K562 (cell line): ENCODE measurements around the gene CTF1.

Experiments
- JUNB ChIP-seq: fragments of 450-650 bp; formaldehyde crosslinking; conservative IDR thresholded peaks from 2 replicates; pipeline ENCODE4 v1.4.0; 2020; ENCODE audit warnings: mild to moderate bottlenecking
- NONO ChIP-seq, 2 experiments: fragments of 200-400 bp in 1 of 2; fragments of 450-650 bp in 1 of 2; formaldehyde crosslinking in 1 of 2; IDR thresholded peaks; 2 replicates each; pipeline ENCODE4 v1.6.1; 2017; ENCODE audit warnings: low read depth in 2 of 2, mild to moderate bottlenecking in 2 of 2, moderate library complexity in 2 of 2, low read length in 1 of 2
- POLR3A ChIP-seq: IDR thresholded peaks from 2 replicates; pipeline ENCODE4 v1.6.1; 2011; ENCODE audit warnings: borderline replicate concordance, mild to moderate bottlenecking, moderate library complexity; ENCODE audit not compliant: insufficient read length, insufficient read depth; ENCODE audit errors: extremely low read depth
- SOX6 ChIP-seq: fragments of 450-650 bp; IDR thresholded peaks from 2 replicates; pipeline ENCODE4 v1.6.1; 2014; ENCODE audit warnings: mild to moderate bottlenecking
- U2AF1 ChIP-seq: fragments of 200-400 bp; formaldehyde crosslinking; optimal IDR thresholded peaks from 2 replicates; pipeline ENCODE3; 2017; ENCODE audit warnings: mild to moderate bottlenecking, low read depth, low read length, moderate library complexity
- ZNF175 ChIP-seq: fragments of 200-800 bp; sonication (Bioruptor generic); IDR thresholded peaks from 2 replicates; pipeline ENCODE4 v1.6.1; 2016; ENCODE audit warnings: low read depth, mild to moderate bottlenecking, missing genetic modification characterization, missing compliant biosample characterization
- ZSCAN29 ChIP-seq: fragments of 450-650 bp; IDR thresholded peaks from 2 replicates; pipeline ENCODE4 v1.6.1; 2017
- TF ChIP-seq, protein P1 (sequence below), 2 experiments: fragments of 200-800 bp in 1 of 2; sonication (Bioruptor generic) in 1 of 2; sonication (generic) in 1 of 2; formaldehyde crosslinking in 1 of 2; IDR thresholded peaks in 1 of 2; conservative IDR thresholded peaks in 1 of 2; 2 replicates each; pipeline versions ENCODE4 v1.5.0 to v1.6.1; 2016 to 2020; ENCODE audit warnings: missing compliant biosample characterization in 1 of 2, missing genetic modification characterization in 1 of 2, missing genetic modification reagents in 1 of 2
- TF ChIP-seq, protein P2 (sequence below): sonication (generic); formaldehyde crosslinking; IDR thresholded peaks from 2 replicates; pipeline ENCODE4 v1.8.1; 2023; ENCODE audit warnings: mild to moderate bottlenecking, missing genetic modification reagents, moderate library complexity
- TF ChIP-seq, protein P3 (sequence below): sonication (generic); formaldehyde crosslinking; IDR thresholded peaks from 2 replicates; pipeline ENCODE4 v1.8.0; 2022; ENCODE audit warnings: mild to moderate bottlenecking, low read depth, missing genetic modification reagents
- TF ChIP-seq, protein P4 (sequence below): IDR thresholded peaks from 3 replicates; pipeline ENCODE4 v1.6.1; 2011; ENCODE audit warnings: borderline replicate concordance, mild to moderate bottlenecking; ENCODE audit not compliant: insufficient read length, insufficient read depth

DNA sequence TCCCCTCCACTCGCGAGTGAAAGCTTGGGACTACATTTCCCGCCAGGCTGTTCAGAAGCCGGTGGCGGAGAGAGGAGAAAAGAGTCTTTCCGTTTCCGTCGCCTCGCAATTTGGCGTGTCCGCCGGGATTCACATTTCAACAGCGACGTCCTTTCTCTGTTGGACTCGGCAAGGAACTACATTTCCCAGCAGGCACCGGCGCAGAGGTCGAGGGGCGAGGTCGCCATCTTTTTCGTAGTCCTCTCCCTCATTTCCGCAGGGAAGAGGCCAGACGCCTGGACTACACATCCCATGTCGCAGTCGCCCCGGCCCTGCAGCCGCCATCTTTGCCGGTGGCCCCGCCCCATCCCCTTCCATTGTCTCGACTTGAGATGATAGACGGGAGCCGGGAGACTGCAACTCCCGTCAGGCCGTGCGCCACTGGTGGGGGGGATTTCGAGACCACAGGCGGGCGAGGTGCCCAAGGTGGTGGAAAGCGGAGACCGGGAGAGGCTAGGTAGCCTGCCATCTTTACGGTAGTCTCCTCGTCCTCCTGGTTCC lies 26.1 kb downstream of the CTF1 start:
- TF ChIP-seq POLR3A (no peak), U2AF1 (no peak), ZNF175 (CRISPR knock-in tag) (peak; percentile 84; the same call in 1 of the 2 replicates), SOX6 (no peak), JUNB (CRISPR knock-in tag) (no peak), NONO (IDR thresholded peaks at IDR 0.05; ENCODE audit: low read depth in 2 of 2, low read length in 1 of 2) (no peak), ZSCAN29 (no peak)
- TF ChIP-seq, protein P1, sequence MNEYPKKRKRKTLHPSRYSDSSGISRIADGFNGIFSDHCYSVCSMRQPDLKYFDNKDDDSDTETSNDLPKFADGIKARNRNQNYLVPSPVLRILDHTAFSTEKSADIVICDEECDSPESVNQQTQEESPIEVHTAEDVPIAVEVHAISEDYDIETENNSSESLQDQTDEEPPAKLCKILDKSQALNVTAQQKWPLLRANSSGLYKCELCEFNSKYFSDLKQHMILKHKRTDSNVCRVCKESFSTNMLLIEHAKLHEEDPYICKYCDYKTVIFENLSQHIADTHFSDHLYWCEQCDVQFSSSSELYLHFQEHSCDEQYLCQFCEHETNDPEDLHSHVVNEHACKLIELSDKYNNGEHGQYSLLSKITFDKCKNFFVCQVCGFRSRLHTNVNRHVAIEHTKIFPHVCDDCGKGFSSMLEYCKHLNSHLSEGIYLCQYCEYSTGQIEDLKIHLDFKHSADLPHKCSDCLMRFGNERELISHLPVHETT (CRISPR knock-in tag; conservative IDR thresholded peaks at IDR 0.05 in 1 of 2, IDR thresholded peaks at IDR 0.05 in 1 of 2), result peak in 1 of 2 experiments; percentile 73; a peak in 2 of 4 replicates
- TF ChIP-seq, protein P2, sequence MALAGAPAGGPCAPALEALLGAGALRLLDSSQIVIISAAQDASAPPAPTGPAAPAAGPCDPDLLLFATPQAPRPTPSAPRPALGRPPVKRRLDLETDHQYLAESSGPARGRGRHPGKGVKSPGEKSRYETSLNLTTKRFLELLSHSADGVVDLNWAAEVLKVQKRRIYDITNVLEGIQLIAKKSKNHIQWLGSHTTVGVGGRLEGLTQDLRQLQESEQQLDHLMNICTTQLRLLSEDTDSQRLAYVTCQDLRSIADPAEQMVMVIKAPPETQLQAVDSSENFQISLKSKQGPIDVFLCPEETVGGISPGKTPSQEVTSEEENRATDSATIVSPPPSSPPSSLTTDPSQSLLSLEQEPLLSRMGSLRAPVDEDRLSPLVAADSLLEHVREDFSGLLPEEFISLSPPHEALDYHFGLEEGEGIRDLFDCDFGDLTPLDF (CRISPR knock-in tag), result peak; percentile 72
- TF ChIP-seq, protein P3, sequence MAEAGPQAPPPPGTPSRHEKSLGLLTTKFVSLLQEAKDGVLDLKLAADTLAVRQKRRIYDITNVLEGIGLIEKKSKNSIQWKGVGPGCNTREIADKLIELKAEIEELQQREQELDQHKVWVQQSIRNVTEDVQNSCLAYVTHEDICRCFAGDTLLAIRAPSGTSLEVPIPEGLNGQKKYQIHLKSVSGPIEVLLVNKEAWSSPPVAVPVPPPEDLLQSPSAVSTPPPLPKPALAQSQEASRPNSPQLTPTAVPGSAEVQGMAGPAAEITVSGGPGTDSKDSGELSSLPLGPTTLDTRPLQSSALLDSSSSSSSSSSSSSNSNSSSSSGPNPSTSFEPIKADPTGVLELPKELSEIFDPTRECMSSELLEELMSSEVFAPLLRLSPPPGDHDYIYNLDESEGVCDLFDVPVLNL (CRISPR knock-in tag), result no peak; the same call in 1 of the 2 replicates
- TF ChIP-seq, protein P4, sequence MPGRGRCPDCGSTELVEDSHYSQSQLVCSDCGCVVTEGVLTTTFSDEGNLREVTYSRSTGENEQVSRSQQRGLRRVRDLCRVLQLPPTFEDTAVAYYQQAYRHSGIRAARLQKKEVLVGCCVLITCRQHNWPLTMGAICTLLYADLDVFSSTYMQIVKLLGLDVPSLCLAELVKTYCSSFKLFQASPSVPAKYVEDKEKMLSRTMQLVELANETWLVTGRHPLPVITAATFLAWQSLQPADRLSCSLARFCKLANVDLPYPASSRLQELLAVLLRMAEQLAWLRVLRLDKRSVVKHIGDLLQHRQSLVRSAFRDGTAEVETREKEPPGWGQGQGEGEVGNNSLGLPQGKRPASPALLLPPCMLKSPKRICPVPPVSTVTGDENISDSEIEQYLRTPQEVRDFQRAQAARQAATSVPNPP, result no peak
